NOMO-1 treated with DMSO at 0.1 percent for 48 hours (cell line): ENCODE results near the gene MOSPD3.
"Not testable (repeated sequence)": the region's sequence is repeated elsewhere in the genome, so short reads cannot be mapped to it uniquely, and the experiment has no call there.

Source experiments
- DNase-seq: peaks from one replicate; lab custom pipeline; 2025; ENCODE audit not compliant: unreplicated experiment; lab: John Stamatoyannopoulos, UW

The MOSPD3 gene

DNA sequence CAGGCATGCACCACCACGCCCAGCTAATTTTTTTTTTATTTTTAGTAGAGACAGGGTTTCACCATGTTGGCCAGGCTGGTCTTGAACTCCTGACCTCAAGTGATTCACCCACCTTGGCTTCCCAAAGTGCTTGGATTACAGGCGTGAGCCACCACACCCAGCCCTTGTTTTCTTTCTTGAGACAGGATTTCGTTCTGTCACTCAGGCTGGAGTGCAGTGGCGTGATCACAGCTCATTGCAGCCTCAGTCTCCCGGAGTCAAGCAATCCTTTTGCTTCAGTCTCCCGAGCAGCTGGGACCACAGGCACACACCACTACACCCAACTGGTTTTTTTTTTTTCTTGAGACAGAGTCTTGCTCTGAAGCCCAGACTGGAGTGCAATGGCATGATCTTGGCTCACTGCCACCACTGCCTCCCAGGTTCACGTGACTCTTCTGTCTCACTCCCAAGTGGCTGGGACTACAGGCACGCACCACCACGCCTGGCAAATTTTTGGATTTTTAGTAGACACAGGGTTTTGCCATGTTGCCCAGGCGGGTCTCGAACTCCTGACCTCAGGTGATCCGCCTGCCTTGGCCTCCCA lies 49.9 kb downstream of the MOSPD3 start:
- not testable (repeated sequence) for DNase-seq
